Vagina (tissue), 2 donors: ENCODE measurements around the gene MBL2.

Experiments
- CTCF ChIP-seq, 3 experiments: fragments of 450-650 bp in 2 of 3; fragments of 200-600 bp in 1 of 3; sonication (generic) in 1 of 3; IDR thresholded peaks; one replicate each; pipeline ENCODE4 v1.5.1; 2017 to 2019; ENCODE audit warnings: antibody characterized with exemption in 3 of 3, mild to moderate bottlenecking in 2 of 3, moderate library complexity in 2 of 3
- POLR2A ChIP-seq, 2 donors: fragments of 450-650 bp; IDR thresholded peaks; one replicate each; pipeline ENCODE4 v1.6.1; 2017; ENCODE audit warnings: antibody characterized with exemption in 2 of 2, mild to moderate bottlenecking in 2 of 2, moderate library complexity in 2 of 2

GRCh38 chr10:52801947-52802346 is 29.4 kb upstream of the MBL2 start:
- TF ChIP-seq CTCF (IDR thresholded peaks at IDR 0.05) (no peak), POLR2A (IDR thresholded peaks at IDR 0.05) (no peak)
